CD8-positive, alpha-beta memory T cell (primary cell): Measurements from ENCODE around the gene RCOR2. TPM values are rescaled to one million over a fixed set of nuclear protein-coding genes. Genes with fewer than 3 reads are reported as not detected.

Source experiments
- CTCF ChIA-PET: fragments of 350-600 bp; sonication (Branson Sonifier 250); formaldehyde crosslinking; loops from one replicate; lab custom pipeline; 2021; ENCODE audit warnings: antibody characterized with exemption; lab: Charles Lee
- POLR2A ChIA-PET: fragments of 350-600 bp; sonication (Branson Sonifier 250); formaldehyde crosslinking; loops from one replicate; lab custom pipeline; 2021; ENCODE audit warnings: antibody characterized with exemption; lab: Charles Lee
- DNase-seq, 5 donors: peaks; one replicate each; pipeline versions ENCODE4 v3.0.0 to v3.0.0-alpha.2; 2020 to 2022; ENCODE audit warnings: mixed read lengths in 1 of 5
- H3K27ac ChIP-seq: one replicate; pipeline ENCODE4 v1.7.0; 2013; ENCODE audit warnings: low read depth, mild to moderate bottlenecking, low read length, moderate library complexity
- H3K27me3 ChIP-seq: 2 replicates; pipeline ENCODE4 v1.7.0; 2013; ENCODE audit warnings: low read length, mild to moderate bottlenecking; ENCODE audit not compliant: insufficient read depth, poor library complexity, severe bottlenecking
- H3K36me3 ChIP-seq: 2 replicates; pipeline ENCODE4 v1.7.0; 2013; ENCODE audit warnings: mild to moderate bottlenecking, low read length, moderate library complexity; ENCODE audit not compliant: insufficient read depth
- H3K4me1 ChIP-seq: 2 replicates; pipeline ENCODE4 v1.7.0; 2013; ENCODE audit warnings: mild to moderate bottlenecking, low read length, moderate library complexity; ENCODE audit not compliant: insufficient read depth
- H3K4me3 ChIP-seq: 2 replicates; pipeline ENCODE4 v1.7.0; 2013; ENCODE audit warnings: mild to moderate bottlenecking, low read length
- H3K9me3 ChIP-seq: 2 replicates; pipeline ENCODE4 v1.7.0; 2013; ENCODE audit warnings: mild to moderate bottlenecking, low read length
- H3K27ac Mint-ChIP-seq, 8 donors: one replicate each; pipeline ENCODE4 v1.8.0; 2020 to 2021; ENCODE audit warnings: mixed read lengths in 8 of 8, mild to moderate bottlenecking in 6 of 8, inconsistent platforms in 3 of 8, moderate library complexity in 3 of 8
- H3K27me3 Mint-ChIP-seq, 2 donors: one replicate each; pipeline ENCODE4 v1.8.0; 2020 to 2021; ENCODE audit warnings: mixed read lengths in 2 of 2, mild to moderate bottlenecking in 1 of 2, moderate library complexity in 1 of 2
- H3K36me3 Mint-ChIP-seq, 3 donors: one replicate each; pipeline ENCODE4 v1.8.0; 2020 to 2021; ENCODE audit warnings: mixed read lengths in 3 of 3, inconsistent platforms in 1 of 3, mild to moderate bottlenecking in 1 of 3
- H3K4me1 Mint-ChIP-seq, 3 donors: one replicate each; pipeline ENCODE4 v1.8.0; 2020 to 2021; ENCODE audit warnings: mixed read lengths in 3 of 3, inconsistent platforms in 1 of 3, mild to moderate bottlenecking in 1 of 3
- H3K4me3 Mint-ChIP-seq, 7 donors: one replicate each; pipeline ENCODE4 v1.8.0; 2020 to 2021; ENCODE audit warnings: mixed read lengths in 7 of 7, mild to moderate bottlenecking in 6 of 7, moderate library complexity in 4 of 7, inconsistent platforms in 2 of 7
- H3K9me3 Mint-ChIP-seq, 5 donors: one replicate each; pipeline ENCODE4 v1.8.0; 2020 to 2022; ENCODE audit warnings: mixed read lengths in 5 of 5, mild to moderate bottlenecking in 3 of 5, moderate library complexity in 2 of 5, inconsistent platforms in 1 of 5
- polyA plus RNA-seq: library from polyadenylated mRNA; unstranded; fragments of 300-500 nt; fragmentation: Illumina TruSeq; gene quantifications from one replicate; pipeline ENCODE4 v1.2.3, GENCODE V29; 2021
- total RNA-seq, 2 experiments: library from RNA; stranded (reverse); gene quantifications; one replicate each; pipeline ENCODE4 v1.2.3, GENCODE V29; 2021

The RCOR2 gene
- total and polyA plus RNA-seq, 3 experiments from 2014 or later: 0.11 to 0.13 TPM; not detected in 1

DNA sequence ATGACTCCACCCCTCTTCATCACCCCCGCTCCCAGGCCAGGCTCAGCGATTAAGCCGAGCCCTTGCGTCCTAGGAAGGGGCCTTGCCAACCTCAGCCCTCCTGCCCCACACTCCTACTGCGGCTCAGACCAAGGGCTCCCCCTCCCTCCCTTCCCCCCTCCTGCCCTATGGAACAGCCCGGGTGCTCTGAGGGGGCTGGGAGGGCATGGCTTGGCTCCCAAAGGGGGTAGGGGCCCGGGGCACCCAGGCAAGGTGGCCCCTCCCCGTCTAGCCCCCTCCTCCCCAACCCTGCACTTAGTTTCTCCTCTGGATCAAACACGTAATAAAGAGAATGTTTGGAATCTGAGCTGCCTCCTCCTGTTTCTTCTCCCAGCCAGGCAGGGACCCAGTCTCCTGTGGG, 6.3 kb downstream of the RCOR2 start:
- H3K4me3 ChIP-seq: no peak overlapping the region
- no peak overlapping the region for H3K27ac ChIP-seq
- Mint-ChIP-seq H3K27me3 (peaks cover 0 to 1% of the 10 kb centered on the region in 2 donors), H3K9me3 (no peaks in the 10 kb centered on the region), H3K4me3 (no peak overlapping the region), H3K36me3 (peaks cover 0 to 34% (median 0%) of the 10 kb centered on the region in 3 donors), H3K4me1 (peaks cover 0 to 6% (median 4%) of the 10 kb centered on the region in 3 donors), H3K27ac (peak overlapping the region in 1 of 8 donors; percentile 58)
- H3K4me1 ChIP-seq: peaks cover 1% of the 10 kb centered on the region
- POLR2A ChIA-PET: no interaction called here
- CTCF ChIA-PET: interaction anchor here (0.8 kb wide), 1 partner anchor 73 kb away, joined by 4 read pairs; no protein-coding TSS in a partner anchor
- H3K36me3 ChIP-seq: peaks cover 4% of the 10 kb centered on the region
- no peaks in the 10 kb centered on the region for H3K27me3 ChIP-seq
- no peak for DNase-seq
- no peaks in the 10 kb centered on the region for H3K9me3 ChIP-seq

GRCh38 chr11:63909591-63910506, 7.1 kb downstream of the RCOR2 start:
- H3K27me3 Mint-ChIP-seq: no peaks in the 10 kb centered on the region
- Histone ChIP-seq H3K27me3 (no peaks in the 10 kb centered on the region), H3K4me3 (no peak overlapping the region), H3K4me1 (no peaks in the 10 kb centered on the region), H3K27ac (no peak overlapping the region), H3K36me3 (peaks cover 4% of the 10 kb centered on the region), H3K9me3 (no peaks in the 10 kb centered on the region)
- no peak overlapping the region for H3K4me3 Mint-ChIP-seq
- ChIA-PET POLR2A (no interaction called here), CTCF (interaction anchor here (1.3 kb wide), 1 partner anchor 73 kb away, joined by 3 read pairs; no protein-coding TSS in a partner anchor)
- H3K4me1 Mint-ChIP-seq: peaks cover 0 to 3% (median 2%) of the 10 kb centered on the region in 3 donors
- no peak overlapping the region for H3K27ac Mint-ChIP-seq
- H3K9me3 Mint-ChIP-seq: no peaks in the 10 kb centered on the region
- DNase-seq: no peak
- H3K36me3 Mint-ChIP-seq: peaks cover 0 to 41% (median 0%) of the 10 kb centered on the region in 3 donors

DNA sequence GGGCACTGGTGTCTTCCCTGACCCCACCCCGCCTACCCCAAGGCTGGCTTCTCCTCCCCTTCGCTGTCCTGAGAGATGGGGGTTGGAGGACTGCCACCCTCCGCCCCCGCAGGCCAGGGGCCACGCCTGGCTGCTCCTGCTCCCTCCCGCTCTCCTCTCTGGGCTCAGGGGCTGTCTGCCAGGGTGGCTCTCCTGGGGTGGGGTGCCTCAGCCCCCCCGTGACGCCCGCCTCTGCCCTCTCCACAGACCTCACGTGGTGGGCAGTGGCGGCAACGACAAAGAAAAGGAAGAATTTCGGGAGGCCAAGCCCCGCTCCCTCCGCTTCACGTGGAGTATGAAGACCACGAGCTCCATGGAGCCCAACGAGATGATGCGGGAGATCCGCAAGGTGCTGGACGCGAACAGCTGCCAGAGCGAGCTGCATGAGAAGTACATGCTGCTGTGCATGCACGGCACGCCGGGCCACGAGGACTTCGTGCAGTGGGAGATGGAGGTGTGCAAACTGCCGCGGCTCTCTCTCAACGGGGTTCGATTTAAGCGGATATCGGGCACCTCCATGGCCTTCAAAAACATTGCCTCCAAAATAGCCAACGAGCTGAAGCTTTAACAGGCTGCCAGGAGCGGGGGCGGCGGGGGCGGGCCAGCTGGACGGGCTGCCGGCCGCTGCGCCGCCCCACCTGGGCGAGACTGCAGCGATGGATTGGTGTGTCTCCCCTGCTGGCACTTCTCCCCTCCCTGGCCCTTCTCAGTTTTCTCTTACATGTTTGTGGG, 8.1 kb downstream of the RCOR2 start:
- DNase-seq: no peak
- H3K27me3 ChIP-seq: no peaks in the 10 kb centered on the region
- Mint-ChIP-seq H3K4me3 (no peak overlapping the region), H3K27me3 (no peaks in the 10 kb centered on the region), H3K4me1 (peaks cover 0 to 2% (median 2%) of the 10 kb centered on the region in 3 donors), H3K36me3 (peaks cover 0 to 52% (median under 1%) of the 10 kb centered on the region in 3 donors), H3K9me3 (no peaks in the 10 kb centered on the region), H3K27ac (peak overlapping the region in 1 of 8 donors; percentile 86)
- H3K4me3 ChIP-seq: no peak overlapping the region
- peaks cover 15% of the 10 kb centered on the region for H3K36me3 ChIP-seq
- H3K9me3 ChIP-seq: no peaks in the 10 kb centered on the region
- no peak overlapping the region for H3K27ac ChIP-seq
- no peaks in the 10 kb centered on the region for H3K4me1 ChIP-seq
- ChIA-PET POLR2A (no interaction called here), CTCF (interaction anchor here (1.3 kb wide), 1 partner anchor 72 kb away, joined by 3 read pairs; no protein-coding TSS in a partner anchor)

- Mint-ChIP-seq H3K27me3 (no peaks in the 10 kb centered on the region), H3K36me3 (peaks cover 4 to 60% (median 5%) of the 10 kb centered on the region in 3 donors), H3K9me3 (no peaks in the 10 kb centered on the region), H3K4me1 (peaks cover 0 to 2% (median 2%) of the 10 kb centered on the region in 3 donors), H3K4me3 (no peak overlapping the region), H3K27ac (no peak overlapping the region)
- ChIA-PET CTCF (interaction anchor here (1.3 to 3.0 kb wide), 2 partner anchors 71 to 72 kb away, joined by 3 to 34 read pairs; partner anchors contain the start of gene MARK2), POLR2A (no interaction called here)
- Histone ChIP-seq H3K27ac (no peak overlapping the region), H3K4me3 (no peak overlapping the region), H3K36me3 (peaks cover 23% of the 10 kb centered on the region), H3K9me3 (no peaks in the 10 kb centered on the region), H3K4me1 (no peaks in the 10 kb centered on the region), H3K27me3 (no peaks in the 10 kb centered on the region)
- DNase-seq: no peak
Observed at GRCh38 chr11:63907808-63908530, 9.0 kb downstream of the RCOR2 start.

DNA sequence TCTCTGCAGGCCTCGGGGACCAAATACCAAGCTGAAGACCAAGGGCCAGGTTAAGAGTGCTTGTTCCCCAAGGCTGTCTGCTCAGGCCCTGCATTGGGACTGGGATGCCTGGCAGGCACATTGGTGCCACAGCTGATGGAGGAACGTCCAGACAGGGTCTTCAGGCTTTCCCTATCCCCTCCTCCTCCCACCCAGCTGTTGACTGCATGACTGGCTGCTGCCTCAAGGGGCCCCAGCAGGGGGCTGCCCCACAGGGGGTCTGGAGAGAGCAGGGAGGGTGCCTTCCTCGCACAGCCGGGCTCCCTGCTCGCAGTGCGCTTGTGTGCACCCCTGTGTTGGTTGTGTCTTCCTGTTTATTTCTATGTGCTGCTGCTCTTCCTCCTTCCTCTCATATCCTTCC, 9.9 kb downstream of the RCOR2 start:
- H3K36me3 ChIP-seq: peaks cover 32% of the 10 kb centered on the region
- POLR2A ChIA-PET: interaction anchor here (0.9 to 1.3 kb wide), 2 partner anchors 68 to 70 kb away, joined by 3 read pairs; partner anchors contain the start of gene MARK2

GRCh38 chr11:63906585-63906984, 10.4 kb downstream of the RCOR2 start:
- Histone ChIP-seq H3K4me3 (no peak overlapping the region), H3K9me3 (no peaks in the 10 kb centered on the region), H3K36me3 (peaks cover 37% of the 10 kb centered on the region), H3K4me1 (no peaks in the 10 kb centered on the region), H3K27ac (no peak overlapping the region), H3K27me3 (no peaks in the 10 kb centered on the region)
- POLR2A ChIA-PET: interaction anchor here (0.9 to 1.3 kb wide), 2 partner anchors 68 to 69 kb away, joined by 3 read pairs; partner anchors contain the start of gene MARK2
- H3K27me3 Mint-ChIP-seq: no peaks in the 10 kb centered on the region
- peaks cover 7 to 72% (median 8%) of the 10 kb centered on the region in 3 donors for H3K36me3 Mint-ChIP-seq
- CTCF ChIA-PET: interaction anchor here (0.7 to 3.0 kb wide), 7 partner anchors 8 to 70 kb away, joined by 3 to 34 read pairs (median 5); partner anchors contain the start of gene MARK2
- no peak overlapping the region for H3K4me3 Mint-ChIP-seq
- H3K4me1 Mint-ChIP-seq: peaks cover 2 to 6% (median 2%) of the 10 kb centered on the region in 3 donors
- H3K9me3 Mint-ChIP-seq: no peaks in the 10 kb centered on the region
- H3K27ac Mint-ChIP-seq: peak overlapping the region in 3 of 8 donors; percentile 30 to 47 (median 34)
- DNase-seq: peak; percentile 34 to 74 (median 47)

More for the DNA sequence above, 9.9 kb downstream of the RCOR2 start:
- no peaks in the 10 kb centered on the region for H3K9me3 ChIP-seq
- no peaks in the 10 kb centered on the region for H3K4me1 ChIP-seq
- DNase-seq: no peak
- Mint-ChIP-seq H3K36me3 (peaks cover 4 to 67% (median 5%) of the 10 kb centered on the region in 3 donors), H3K4me3 (no peak overlapping the region), H3K4me1 (peaks cover 0 to 2% (median 2%) of the 10 kb centered on the region in 3 donors), H3K9me3 (no peaks in the 10 kb centered on the region), H3K27ac (no peak overlapping the region), H3K27me3 (no peaks in the 10 kb centered on the region)
- no peak overlapping the region for H3K27ac ChIP-seq
- no peak overlapping the region for H3K4me3 ChIP-seq
- no peaks in the 10 kb centered on the region for H3K27me3 ChIP-seq
- CTCF ChIA-PET: interaction anchor here (0.7 to 3.0 kb wide), 7 partner anchors 8 to 71 kb away, joined by 3 to 34 read pairs (median 5); partner anchors contain the start of gene MARK2

GRCh38 chr11:63906087-63906486, 10.9 kb downstream of the RCOR2 start:
- H3K27me3 Mint-ChIP-seq: no peaks in the 10 kb centered on the region
- no peaks in the 10 kb centered on the region for H3K9me3 Mint-ChIP-seq
- no peak overlapping the region for H3K4me3 Mint-ChIP-seq
- Histone ChIP-seq H3K4me3 (no peak overlapping the region), H3K4me1 (no peaks in the 10 kb centered on the region), H3K27me3 (no peaks in the 10 kb centered on the region), H3K9me3 (no peaks in the 10 kb centered on the region), H3K27ac (no peak overlapping the region), H3K36me3 (peaks cover 39% of the 10 kb centered on the region)
- DNase-seq: no peak
- peaks cover 12 to 76% (median 12%) of the 10 kb centered on the region in 3 donors for H3K36me3 Mint-ChIP-seq
- POLR2A ChIA-PET: interaction anchor here (1.3 kb wide), 1 partner anchor 67 kb away, joined by 3 read pairs; the partner anchor contains the start of gene MARK2
- H3K4me1 Mint-ChIP-seq: peaks cover 3 to 8% (median 7%) of the 10 kb centered on the region in 3 donors
- CTCF ChIA-PET: interaction anchor here (0.7 to 3.0 kb wide), 6 partner anchors 9 to 70 kb away, joined by 3 to 34 read pairs (median 5); partner anchors contain the start of gene MARK2
- H3K27ac Mint-ChIP-seq: peak overlapping the region in 1 of 8 donors; percentile 29
